GM23248 (cell line): Measurements from ENCODE around the gene SLC2A1.

Experiments used
- EZH2 ChIP-seq: fragments of 200-600 bp; sonication (generic); IDR thresholded peaks from 2 replicates; pipeline ENCODE4 v1.6.1; 2018; ENCODE audit warnings: antibody characterized with exemption, mild to moderate bottlenecking; ENCODE audit not compliant: insufficient read depth, poor library complexity, severe bottlenecking
- EZH2phosphoT487 ChIP-seq: fragments of 200-600 bp; sonication (generic); IDR thresholded peaks from 2 replicates; pipeline ENCODE4 v1.6.1; 2018; ENCODE audit warnings: antibody characterized with exemption, moderate library complexity, mild to moderate bottlenecking, low read depth; ENCODE audit not compliant: insufficient read depth

DNA sequence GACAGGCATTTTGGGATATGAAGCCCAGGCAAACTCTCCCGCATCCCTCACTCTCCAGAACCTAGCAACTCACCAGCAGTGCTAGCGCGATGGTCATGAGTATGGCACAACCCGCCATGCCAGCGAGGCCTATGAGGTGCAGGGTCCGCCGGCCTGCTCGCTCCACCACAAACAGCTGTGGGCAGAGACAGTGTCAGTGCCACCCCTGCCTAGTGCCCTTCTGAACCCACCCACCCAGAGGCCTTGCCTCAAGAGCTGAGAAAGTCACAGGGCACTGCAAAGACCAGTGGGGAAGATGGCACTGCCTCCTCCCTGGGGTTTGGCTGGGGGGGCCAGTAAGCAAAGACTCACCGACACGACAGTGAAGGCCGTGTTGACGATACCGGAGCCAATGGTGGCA, 29.8 kb downstream of the SLC2A1 start:
- TF ChIP-seq EZH2phosphoT487 (no peak), EZH2 (no peak)
